Mesendoderm (in vitro differentiated cells): ENCODE measurements around the gene SUGCT.

Source experiments
- DNase-seq: peaks from one replicate; pipeline ENCODE4 v3.0.0; 2013
- H2AK5ac ChIP-seq: 2 replicates; pipeline ENCODE4 v1.6.1; 2013; ENCODE audit warnings: low read length, inconsistent platforms
- H2BK120ac ChIP-seq: 2 replicates; pipeline ENCODE4 v1.6.1; 2013; ENCODE audit warnings: low read depth, mild to moderate bottlenecking, low read length, moderate library complexity, mixed read lengths
- H2BK15ac ChIP-seq: replicated peaks from 2 replicates; pipeline ENCODE4 v1.6.1; 2013; ENCODE audit warnings: low read depth, mild to moderate bottlenecking, moderate library complexity
- H2BK5ac ChIP-seq: 2 replicates; pipeline ENCODE4 v1.6.1; 2013; ENCODE audit warnings: low read length, inconsistent platforms
- H3K18ac ChIP-seq: 2 replicates; pipeline ENCODE4 v1.6.1; 2013; ENCODE audit warnings: mild to moderate bottlenecking, low read length, mixed read lengths
- H3K23ac ChIP-seq: one replicate; pipeline ENCODE4 v1.6.1; 2013; ENCODE audit warnings: low read length
- H3K27ac ChIP-seq: 2 replicates; pipeline ENCODE4 v1.5.1; 2013; ENCODE audit warnings: low read depth, mild to moderate bottlenecking, inconsistent platforms, low read length, moderate library complexity
- H3K27me3 ChIP-seq: 2 replicates; pipeline ENCODE4 v1.6.1; 2013; ENCODE audit warnings: low read length, control low read depth, mild to moderate bottlenecking, inconsistent platforms; ENCODE audit not compliant: insufficient read depth, poor library complexity
- H3K36me3 ChIP-seq: 2 replicates; pipeline ENCODE4 v1.6.1; 2013; ENCODE audit warnings: low read length, inconsistent platforms; ENCODE audit not compliant: control insufficient read depth, insufficient read depth
- H3K4ac ChIP-seq: one replicate; pipeline ENCODE4 v1.6.1; 2013; ENCODE audit warnings: low read depth, mild to moderate bottlenecking, low read length, moderate library complexity
- H3K4me1 ChIP-seq: 2 replicates; pipeline ENCODE4 v1.6.1; 2013; ENCODE audit warnings: low read depth, low read length, inconsistent platforms; ENCODE audit not compliant: control insufficient read depth
- H3K4me2 ChIP-seq: 2 replicates; pipeline ENCODE4 v1.6.1; 2013; ENCODE audit warnings: low read length
- H3K4me3 ChIP-seq: 2 replicates; pipeline ENCODE4 v1.5.1; 2013; ENCODE audit warnings: mild to moderate bottlenecking, low read length
- H3K56ac ChIP-seq: one replicate; pipeline ENCODE4 v1.6.1; 2013; ENCODE audit warnings: low read length
- H3K79me1 ChIP-seq: 2 replicates; pipeline ENCODE4 v1.6.1; 2013; ENCODE audit warnings: low read length, inconsistent platforms
- H3K79me2 ChIP-seq: 2 replicates; pipeline ENCODE4 v1.6.1; 2013; ENCODE audit warnings: mild to moderate bottlenecking, low read length; ENCODE audit not compliant: control insufficient read depth, insufficient read depth
- H3K9ac ChIP-seq: 2 replicates; pipeline ENCODE4 v1.6.1; 2013; ENCODE audit warnings: low read length, inconsistent platforms
- H4K5ac ChIP-seq: one replicate; pipeline ENCODE4 v1.6.1; 2013; ENCODE audit warnings: low read length
- H4K8ac ChIP-seq: one replicate; pipeline ENCODE4 v1.6.1; 2013; ENCODE audit warnings: low read depth, mild to moderate bottlenecking, control low read depth, low read length, moderate library complexity
- WGBS: extraction: QIAGEN DNeasy Blood & Tissue Kit; methylation state at CpG from one replicate; pipeline ENCODE4 v1.1.7; 2013; ENCODE audit warnings: low lambda C conversion rate, missing lambda C conversion rate; ENCODE audit not compliant: insufficient coverage; ENCODE audit errors: extremely low coverage; 5-methylcytosine and 5-hydroxymethylcytosine counted together

SUGCT gene

DNA sequence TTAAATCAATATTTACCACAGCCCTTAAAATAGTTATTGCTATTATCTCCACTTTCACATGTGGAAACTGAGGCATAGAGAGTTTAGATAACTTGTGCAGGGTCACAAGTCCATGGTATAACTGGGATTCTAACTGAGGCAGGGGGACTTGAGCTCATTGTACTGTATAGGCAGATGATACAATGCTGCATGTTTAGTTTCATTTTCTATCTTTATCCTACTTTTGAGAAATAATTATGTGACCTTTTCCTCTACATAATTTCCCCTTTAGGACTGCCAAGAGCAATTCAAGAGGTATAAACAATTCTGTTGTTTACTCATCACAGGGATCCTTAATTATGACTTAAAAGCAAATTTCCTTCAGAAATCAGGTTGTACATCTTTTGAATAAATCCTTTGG is 193.1 kb downstream of the SUGCT start:
- H3K27ac ChIP-seq: no peak overlapping the region
- DNase-seq: no peak
- no peak overlapping the region for H3K23ac ChIP-seq
- H3K79me1 ChIP-seq: no peaks in the 10 kb centered on the region
- no peak overlapping the region for H2BK120ac ChIP-seq
- no peak overlapping the region for H3K4ac ChIP-seq
- H2AK5ac ChIP-seq: no peak overlapping the region
- no peak overlapping the region for H3K4me2 ChIP-seq
- no peak overlapping the region for H3K9ac ChIP-seq
- no peak overlapping the region for H3K4me3 ChIP-seq
- no peaks in the 10 kb centered on the region for H3K36me3 ChIP-seq
- no peak overlapping the region for H3K56ac ChIP-seq
- no peak overlapping the region for H3K18ac ChIP-seq
- H3K79me2 ChIP-seq: no peaks in the 10 kb centered on the region
- H3K27me3 ChIP-seq: no peaks in the 10 kb centered on the region
- H2BK15ac ChIP-seq: no peak overlapping the region
- H4K8ac ChIP-seq: no peak overlapping the region
- no peaks in the 10 kb centered on the region for H3K4me1 ChIP-seq
- H4K5ac ChIP-seq: no peak overlapping the region
- no peak overlapping the region for H2BK5ac ChIP-seq

DNA sequence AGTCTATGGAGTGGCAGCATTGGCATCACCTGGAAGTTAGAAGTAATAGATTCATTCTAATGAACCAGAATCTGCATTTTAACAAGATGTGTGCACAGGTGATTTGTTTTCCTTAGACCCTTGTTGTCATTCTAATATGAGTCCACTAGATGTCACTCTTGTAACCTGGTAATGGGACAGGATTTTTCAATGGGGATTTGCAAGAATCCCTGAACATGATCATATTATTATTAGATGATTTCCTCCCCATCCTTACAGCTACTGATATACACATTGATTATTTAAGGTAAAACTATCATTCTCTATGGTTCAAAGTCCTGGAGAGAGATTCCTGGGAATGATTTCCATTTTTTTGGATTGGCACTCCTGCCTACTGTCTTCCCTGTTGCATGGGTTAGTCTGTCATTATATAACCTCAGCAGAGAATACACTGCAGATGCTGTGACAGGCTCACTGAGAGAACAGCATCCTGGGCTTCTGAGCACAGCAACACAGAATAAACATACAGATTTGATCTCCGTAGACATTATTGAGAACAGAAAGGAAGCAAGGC is 194.9 kb downstream of the SUGCT start:
- H3K79me1 ChIP-seq: no peaks in the 10 kb centered on the region
- H2BK5ac ChIP-seq: no peak overlapping the region
- no peak overlapping the region for H4K5ac ChIP-seq
- H4K8ac ChIP-seq: no peak overlapping the region
- no peak overlapping the region for H3K4me2 ChIP-seq
- H3K79me2 ChIP-seq: no peaks in the 10 kb centered on the region
- H3K18ac ChIP-seq: no peak overlapping the region
- peak; percentile 55 for DNase-seq
- no peaks in the 10 kb centered on the region for H3K36me3 ChIP-seq
- no peak overlapping the region for H3K23ac ChIP-seq
- no peaks in the 10 kb centered on the region for H3K4me1 ChIP-seq
- H3K9ac ChIP-seq: no peak overlapping the region
- H3K56ac ChIP-seq: no peak overlapping the region
- no peak overlapping the region for H3K4ac ChIP-seq
- no peak overlapping the region for H3K27ac ChIP-seq
- no peak overlapping the region for H3K4me3 ChIP-seq
- H2BK15ac ChIP-seq: no peak overlapping the region
- H2AK5ac ChIP-seq: no peak overlapping the region
- no CpG with 5 or more reads among the region's 1 CpG for WGBS
- H3K27me3 ChIP-seq: no peaks in the 10 kb centered on the region
- H2BK120ac ChIP-seq: no peak overlapping the region

DNA sequence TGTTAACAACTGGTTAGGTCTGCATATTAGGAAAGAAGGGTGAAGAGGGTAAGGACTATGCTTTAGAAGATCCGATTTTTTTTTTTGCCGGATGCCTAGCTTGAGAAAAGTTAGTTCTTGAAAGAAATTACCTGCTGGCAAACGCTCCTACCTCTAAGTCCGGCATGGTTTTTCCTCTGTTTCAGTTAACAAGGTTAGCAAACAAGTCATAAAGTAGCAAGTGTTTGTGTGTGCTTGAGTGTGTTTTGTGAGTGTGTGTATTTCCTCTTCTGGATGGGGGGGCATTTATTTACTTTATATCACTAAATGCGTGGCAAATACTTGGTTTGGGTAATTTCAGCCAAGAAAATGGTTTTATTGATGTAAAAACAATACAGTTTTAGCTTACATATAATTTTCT is 195.6 kb downstream of the SUGCT start:
- no CpG with 5 or more reads among the region's 5 CpGs for WGBS
- DNase-seq: no peak
- no peak overlapping the region for H3K27ac ChIP-seq

DNA sequence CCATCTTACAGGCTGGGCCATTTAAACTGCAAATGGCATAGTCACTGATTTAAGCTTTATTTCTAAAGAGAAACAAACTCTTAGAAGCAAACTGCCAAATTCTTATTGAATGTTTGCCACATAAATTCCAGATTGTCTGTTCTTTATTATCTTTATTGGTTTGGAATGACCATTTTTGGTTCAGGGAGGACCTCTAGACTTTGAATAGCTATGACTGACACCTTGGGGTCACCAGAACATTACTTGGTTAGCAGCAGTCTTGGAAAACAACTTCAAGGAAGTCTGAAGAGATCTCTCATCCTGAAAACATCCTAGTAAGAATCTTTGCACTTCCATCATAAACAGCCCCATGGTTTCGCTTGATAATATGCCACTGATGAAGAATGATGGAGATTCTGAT is 197.1 kb downstream of the SUGCT start:
- no peak overlapping the region for H2BK5ac ChIP-seq
- H2BK120ac ChIP-seq: no peak overlapping the region
- no peaks in the 10 kb centered on the region for H3K4me1 ChIP-seq
- H4K8ac ChIP-seq: no peak overlapping the region
- no peak overlapping the region for H3K18ac ChIP-seq
- no peaks in the 10 kb centered on the region for H3K27me3 ChIP-seq
- no peak overlapping the region for H4K5ac ChIP-seq
- no peak overlapping the region for H3K23ac ChIP-seq
- H3K9ac ChIP-seq: no peak overlapping the region
- H3K56ac ChIP-seq: no peak overlapping the region
- no peak overlapping the region for H3K27ac ChIP-seq
- H3K4ac ChIP-seq: no peak overlapping the region
- DNase-seq: no peak
- no peak overlapping the region for H2AK5ac ChIP-seq
- H2BK15ac ChIP-seq: no peak overlapping the region
- no peak overlapping the region for H3K4me2 ChIP-seq
- H3K36me3 ChIP-seq: no peaks in the 10 kb centered on the region
- no CpG with 5 or more reads among the region's 1 CpG for whole genome bisulfite sequencing
- no peaks in the 10 kb centered on the region for H3K79me2 ChIP-seq
- no peaks in the 10 kb centered on the region for H3K79me1 ChIP-seq
- no peak overlapping the region for H3K4me3 ChIP-seq

More for the DNA sequence above, 195.6 kb downstream of the SUGCT start:
- no peaks in the 10 kb centered on the region for H3K27me3 ChIP-seq
- no peak overlapping the region for H3K18ac ChIP-seq
- no peaks in the 10 kb centered on the region for H3K79me1 ChIP-seq
- H3K79me2 ChIP-seq: no peaks in the 10 kb centered on the region
- no peaks in the 10 kb centered on the region for H3K36me3 ChIP-seq
- no peak overlapping the region for H3K9ac ChIP-seq
- H3K4me1 ChIP-seq: no peaks in the 10 kb centered on the region
- H3K4me3 ChIP-seq: no peak overlapping the region
- H3K4me2 ChIP-seq: no peak overlapping the region
- H2BK5ac ChIP-seq: no peak overlapping the region
- H3K23ac ChIP-seq: no peak overlapping the region
- H2BK15ac ChIP-seq: no peak overlapping the region
- H2AK5ac ChIP-seq: no peak overlapping the region
- H4K8ac ChIP-seq: no peak overlapping the region
- H3K4ac ChIP-seq: no peak overlapping the region
- H2BK120ac ChIP-seq: no peak overlapping the region
- H4K5ac ChIP-seq: no peak overlapping the region
- H3K56ac ChIP-seq: no peak overlapping the region

DNA sequence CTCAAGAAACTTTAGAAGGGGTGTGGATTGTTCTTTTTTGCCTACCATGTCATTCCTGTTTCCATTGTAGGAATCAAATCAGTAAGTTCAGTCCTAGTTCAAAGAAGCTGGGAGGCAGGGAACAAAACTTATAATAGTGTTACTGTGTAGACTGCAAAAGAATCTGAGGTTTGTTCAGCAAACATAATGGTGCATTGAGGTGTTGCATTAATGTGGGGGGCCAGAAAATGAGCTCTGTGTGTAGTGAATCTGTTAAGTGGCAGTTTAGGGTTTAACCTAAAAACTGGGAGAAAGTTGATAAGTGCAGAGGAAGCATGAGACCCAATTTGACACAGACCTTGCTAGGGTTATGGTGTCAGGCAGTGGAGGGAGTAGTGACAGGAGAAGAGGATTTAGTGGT is 197.7 kb downstream of the SUGCT start:
- Histone ChIP-seq H4K8ac (no peak overlapping the region), H3K27ac (no peak overlapping the region), H4K5ac (no peak overlapping the region), H2AK5ac (no peak overlapping the region), H2BK15ac (no peak overlapping the region), H3K27me3 (no peaks in the 10 kb centered on the region), H3K36me3 (no peaks in the 10 kb centered on the region), H3K4ac (no peak overlapping the region), H3K79me1 (no peaks in the 10 kb centered on the region), H3K4me2 (no peak overlapping the region), H3K18ac (no peak overlapping the region), H3K79me2 (no peaks in the 10 kb centered on the region), H3K4me3 (no peak overlapping the region), H3K9ac (no peak overlapping the region), H2BK120ac (no peak overlapping the region), H3K4me1 (no peaks in the 10 kb centered on the region), H3K56ac (no peak overlapping the region), H3K23ac (no peak overlapping the region), H2BK5ac (no peak overlapping the region)
- no peak for DNase-seq

DNA sequence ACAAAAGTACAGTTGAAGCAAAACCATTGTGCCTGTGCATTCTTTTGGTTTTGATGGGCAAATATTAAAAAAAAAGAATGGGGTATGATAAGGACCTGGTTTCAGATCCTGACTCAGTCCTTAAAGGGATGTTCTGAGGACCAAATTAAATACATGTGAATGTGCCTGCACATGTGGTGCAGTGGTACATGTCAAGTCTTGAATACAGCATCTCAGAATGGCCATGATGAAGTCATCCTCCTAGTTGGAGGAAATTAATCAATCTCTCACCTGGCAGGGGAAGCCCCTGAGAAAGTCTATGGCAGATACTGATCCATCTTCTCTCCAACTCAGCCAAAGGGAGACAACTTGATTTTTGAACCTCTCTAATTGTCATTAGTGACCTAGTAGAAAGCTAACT is 207.0 kb downstream of the SUGCT start:
- no peaks in the 10 kb centered on the region for H3K27me3 ChIP-seq

More for the DNA sequence above, 207.0 kb downstream of the SUGCT start:
- Histone ChIP-seq H2BK15ac (no peak overlapping the region), H3K4ac (no peak overlapping the region), H2BK5ac (no peak overlapping the region), H3K56ac (no peak overlapping the region), H3K79me2 (no peaks in the 10 kb centered on the region), H2BK120ac (no peak overlapping the region), H3K18ac (no peak overlapping the region), H4K8ac (no peak overlapping the region), H3K36me3 (no peaks in the 10 kb centered on the region), H3K4me1 (no peaks in the 10 kb centered on the region), H3K9ac (no peak overlapping the region), H4K5ac (no peak overlapping the region), H3K23ac (no peak overlapping the region), H3K79me1 (no peaks in the 10 kb centered on the region), H3K4me3 (no peak overlapping the region), H3K27ac (no peak overlapping the region), H3K4me2 (no peak overlapping the region), H2AK5ac (no peak overlapping the region)
- DNase-seq: no peak
